Right lobe of liver (tissue), 6 donors: Measurements from ENCODE around the gene GTSE1. TPM values are rescaled to one million over a fixed set of nuclear protein-coding genes. Genes with fewer than 3 reads are reported as not detected.
A peak's percentile ranks its signal among the peaks of the same experiment; 100 is the strongest.

Experiments used
- ATAC-seq, 4 donors: fragments of 200-7000 bp; cut with Tn5 transposase; one replicate each; pipeline ENCODE4 v1.9.1; 2020; ENCODE audit warnings: mild to moderate bottlenecking in 4 of 4, moderate library complexity in 4 of 4
- DNase-seq, 3 donors: peaks; one replicate each; pipeline ENCODE4 v3.0.0-alpha.2; 2020
- H3K27ac ChIP-seq, 3 donors: fragments of 200-600 bp; one replicate each; pipeline ENCODE4 v1.8.0; 2022
- H3K27me3 ChIP-seq, 2 donors: fragments of 200-600 bp; one replicate each; pipeline ENCODE4 v1.8.0; 2022
- H3K36me3 ChIP-seq, 4 donors: fragments of 200-600 bp; sonication (generic) in 1 of 4; one replicate each; pipeline versions ENCODE4 v1.5.1 to v1.8.0; 2017 to 2022; ENCODE audit warnings: control low read depth in 1 of 4
- H3K4me1 ChIP-seq, 4 donors: fragments of 200-600 bp; sonication (generic) in 1 of 4; one replicate each; pipeline versions ENCODE4 v1.5.1 to v1.8.0; 2017 to 2022; ENCODE audit warnings: control low read depth in 1 of 4
- H3K4me3 ChIP-seq, 3 donors: fragments of 200-600 bp; one replicate each; pipeline ENCODE4 v1.8.0; 2022
- H3K9me3 ChIP-seq, 4 donors: fragments of 200-600 bp; sonication (generic) in 1 of 4; one replicate each; pipeline versions ENCODE4 v1.5.1 to v1.8.0; 2017 to 2022; ENCODE audit warnings: control low read depth in 1 of 4
- CTCF ChIP-seq, 4 donors: fragments of 200-600 bp in 3 of 4; fragments of 450-650 bp in 1 of 4; IDR thresholded peaks; one replicate each; pipeline versions ENCODE4 v1.5.1 to v1.8.0; 2016 to 2022; ENCODE audit warnings: antibody characterized with exemption in 4 of 4, mild to moderate bottlenecking in 2 of 4
- POLR2A ChIP-seq: fragments of 450-650 bp; IDR thresholded peaks from one replicate; pipeline ENCODE4 v1.6.1; 2017; ENCODE audit warnings: antibody characterized with exemption, mild to moderate bottlenecking
- WGBS: methylation state at CpG from one replicate; pipeline ENCODE4 v1.1.6; 2018; ENCODE audit warnings: low coverage, low lambda C conversion rate; ENCODE audit not compliant: insufficient coverage; ENCODE audit errors: missing lambda C conversion rate; 5-methylcytosine and 5-hydroxymethylcytosine counted together
- intact Hi-C, 2 donors: fragments of 100-400 bp; cut with DNase I; formaldehyde crosslinking; loops; one replicate each; pipeline versions ENCODE4 v1.11.2 to v1.14.1; 2022
- total RNA-seq, 6 experiments: library from RNA; depleted of rRNA in 2 of 6; stranded (reverse); fragments of >200 nt in 2 of 6; fragmentation: NEBNext Ultra II Directional in 3 of 6; extraction: Animal tissue kit (Norgen Biotek cat#: 25700) in 3 of 6; gene quantifications; one replicate each; pipeline versions ENCODE4 v1.1.0 to v1.2.4, GENCODE V29; 2016 to 2023
- donor health status: DM: no; HTN: yes; CAD: no.
- donor health status: DM: no; HTN: no; CAD: no.
- donor health status: DM: no; HTN: no; CAD: no.
- donor health status: DM: no; HTN: yes; CAD: no.
- donor health status: DM: no; HTN: yes; CAD: no.

GTSE1 gene
- total RNA-seq, 6 experiments from 2014 or later: 0.15 to 0.84 (median 0.52) TPM

- intact Hi-C loops: loop anchor here (5.0 kb wide), 2 partner anchors 181 to 186 kb away; partner anchors contain the start of gene CELSR1 (in 1 of the 2)
- Histone ChIP-seq H3K27ac (no peak overlapping the region), H3K4me3 (no peak overlapping the region), H3K9me3 (no peaks in the 10 kb centered on the region), H3K27me3 (no peaks in the 10 kb centered on the region), H3K36me3 (peaks cover 0 to 34% (median 8%) of the 10 kb centered on the region in 4 donors), H3K4me1 (peaks cover 0 to 3% (median under 1%) of the 10 kb centered on the region in 4 donors)
- no CpG with 5 or more reads among the region's 23 CpGs for WGBS
- ATAC-seq (no peak), DNase-seq (peak in 1 of 3 donors; percentile 43)
- no peak for TF ChIP-seq CTCF (IDR thresholded peaks at IDR 0.05)
Observed at GRCh38 chr22:46356496-46357480, 60.1 kb downstream of the GTSE1 start.

GRCh38 chr22:46357711-46358520 lies 61.2 kb downstream of the GTSE1 start:
- H3K4me3 ChIP-seq: no peak overlapping the region
- DNase-seq (no peak), ATAC-seq (no peak)
- peaks cover 0 to 23% (median 2%) of the 10 kb centered on the region in 4 donors for H3K36me3 ChIP-seq
- no peaks in the 10 kb centered on the region for H3K27me3 ChIP-seq
- no peak overlapping the region for H3K27ac ChIP-seq
- intact Hi-C loops: loop anchor here (5.0 kb wide), 2 partner anchors 179 to 184 kb away; partner anchors contain the start of gene CELSR1 (in 1 of the 2)
- WGBS: 81% methylated on average over 3 of the region's 19 CpGs
- no peak for TF ChIP-seq POLR2A
- TF ChIP-seq CTCF (IDR thresholded peaks at IDR 0.05): no peak
- H3K9me3 ChIP-seq: no peaks in the 10 kb centered on the region
- H3K4me1 ChIP-seq: peaks cover 0 to 14% (median 6%) of the 10 kb centered on the region in 4 donors

GRCh38 chr22:46358766-46359165 lies 62.1 kb downstream of the GTSE1 start:
- Histone ChIP-seq H3K4me3 (no peak overlapping the region), H3K27ac (no peak overlapping the region), H3K9me3 (no peaks in the 10 kb centered on the region), H3K27me3 (no peaks in the 10 kb centered on the region), H3K4me1 (peaks cover 0 to 19% (median 6%) of the 10 kb centered on the region in 4 donors), H3K36me3 (peaks cover 0 to 18% (median 0%) of the 10 kb centered on the region in 4 donors)
- no peak for ATAC-seq
- intact Hi-C loops: loop anchor here (5.0 kb wide), 2 partner anchors 179 to 184 kb away; partner anchors contain the start of gene CELSR1 (in 1 of the 2)
- no peak for DNase-seq
- TF ChIP-seq CTCF (IDR thresholded peaks at IDR 0.05): no peak
- no peak for TF ChIP-seq POLR2A
- WGBS: 60% methylated on average over 1 of the region's 6 CpGs

GRCh38 chr22:46359362-46359761 lies 62.7 kb downstream of the GTSE1 start:
- WGBS: 100% methylated on average over 2 of the region's 14 CpGs

More at GRCh38 chr22:46359362-46359761, 62.7 kb downstream of the GTSE1 start:
- ATAC-seq (no peak), DNase-seq (no peak)
- H3K4me1 ChIP-seq: peaks cover 0 to 19% (median 6%) of the 10 kb centered on the region in 4 donors
- TF ChIP-seq POLR2A (no peak), CTCF (IDR thresholded peaks at IDR 0.05) (no peak)
- intact Hi-C loops: loop anchor here (5.0 kb wide), 2 partner anchors 178 to 183 kb away; partner anchors contain the start of gene CELSR1 (in 1 of the 2)
- H3K9me3 ChIP-seq: no peaks in the 10 kb centered on the region
- H3K27me3 ChIP-seq: no peaks in the 10 kb centered on the region
- H3K4me3 ChIP-seq: no peak overlapping the region
- peaks cover 0 to 18% (median 0%) of the 10 kb centered on the region in 4 donors for H3K36me3 ChIP-seq
- no peak overlapping the region for H3K27ac ChIP-seq
